Astrocyte (in vitro differentiated cells and primary cell): ENCODE data around the gene APOBEC3G. TPM values are rescaled to one million over a fixed set of nuclear protein-coding genes. Genes with fewer than 3 reads are reported as not detected.
A peak's percentile ranks its signal among the peaks of the same experiment; 100 is the strongest.

Experiments
- DNase-seq: peaks from one replicate; pipeline ENCODE4 v3.0.0-alpha.2; 2010; ENCODE audit warnings: low read depth
- FAIRE-seq: peaks from 2 replicates; lab custom pipeline; 2011; peaks lifted over from hg19 to GRCh38; lab: Jason Lieb, UNC
- H2AFZ ChIP-seq: 2 replicates; pipeline ENCODE4 v1.6.0; 2012; ENCODE audit warnings: low read depth, low read length, inconsistent platforms
- H3K27ac ChIP-seq: 2 replicates; pipeline ENCODE4 v1.5.1; 2011; ENCODE audit warnings: low read depth, low read length, inconsistent platforms
- H3K27me3 ChIP-seq: 2 replicates; pipeline ENCODE4 v1.6.0; 2011; ENCODE audit warnings: low read length, inconsistent platforms; ENCODE audit not compliant: insufficient read depth
- H3K36me3 ChIP-seq: 2 replicates; pipeline ENCODE4 v1.5.1; 2011; ENCODE audit warnings: low read length, inconsistent platforms; ENCODE audit not compliant: insufficient read depth
- H3K4me1 ChIP-seq: 2 replicates; pipeline ENCODE4 v1.5.1; 2011; ENCODE audit warnings: low read length, inconsistent platforms; ENCODE audit not compliant: insufficient read depth
- H3K4me2 ChIP-seq: 2 replicates; pipeline ENCODE4 v1.6.0; 2012; ENCODE audit warnings: low read length, inconsistent platforms
- H3K4me3 ChIP-seq: 2 replicates; pipeline ENCODE4 v1.5.1; 2011; ENCODE audit warnings: low read depth, mild to moderate bottlenecking, low read length, inconsistent platforms; ENCODE audit not compliant: insufficient read depth
- H3K79me2 ChIP-seq: 2 replicates; pipeline ENCODE4 v1.6.0; 2012; ENCODE audit warnings: mild to moderate bottlenecking, low read length, inconsistent platforms; ENCODE audit not compliant: insufficient read depth
- H3K9ac ChIP-seq: 2 replicates; pipeline ENCODE4 v1.6.0; 2012; ENCODE audit warnings: mild to moderate bottlenecking, low read length, inconsistent platforms
- H3K9me3 ChIP-seq: 2 replicates; pipeline ENCODE4 v1.5.1; 2012; ENCODE audit warnings: low read depth, mild to moderate bottlenecking, low read length, inconsistent platforms; ENCODE audit not compliant: insufficient read depth
- H4K20me1 ChIP-seq: 2 replicates; pipeline ENCODE4 v1.6.0; 2012; ENCODE audit warnings: low read length, inconsistent platforms; ENCODE audit not compliant: insufficient read depth
- H3K27ac Mint-ChIP-seq: one replicate; pipeline ENCODE4 v1.8.0; 2021; ENCODE audit warnings: mild to moderate bottlenecking, mixed read lengths; ENCODE audit not compliant: unreplicated experiment
- H3K27me3 Mint-ChIP-seq: one replicate; pipeline ENCODE4 v1.8.0; 2021; ENCODE audit warnings: low read depth, mixed read lengths; ENCODE audit not compliant: unreplicated experiment
- H3K36me3 Mint-ChIP-seq: one replicate; pipeline ENCODE4 v1.8.0; 2021; ENCODE audit warnings: low read depth, mixed read lengths; ENCODE audit not compliant: unreplicated experiment
- H3K4me1 Mint-ChIP-seq: one replicate; pipeline ENCODE4 v1.8.0; 2021; ENCODE audit warnings: low read depth, mixed read lengths; ENCODE audit not compliant: unreplicated experiment
- H3K4me3 Mint-ChIP-seq: one replicate; pipeline ENCODE4 v1.8.0; 2021; ENCODE audit warnings: mild to moderate bottlenecking, moderate library complexity, mixed read lengths; ENCODE audit not compliant: unreplicated experiment
- H3K9me3 Mint-ChIP-seq: one replicate; pipeline ENCODE4 v1.8.0; 2021; ENCODE audit warnings: mild to moderate bottlenecking, mixed read lengths; ENCODE audit not compliant: unreplicated experiment
- EZH2 ChIP-seq: IDR thresholded peaks from 2 replicates; pipeline ENCODE4 v1.6.1; 2012; ENCODE audit warnings: mild to moderate bottlenecking, low read length, inconsistent platforms; ENCODE audit not compliant: insufficient read depth
- total RNA-seq: library from RNA; stranded (reverse); gene quantifications from 2 replicates; pipeline ENCODE4 v1.2.1, GENCODE V29; 2021
- TF ChIP-seq, protein P1 (sequence below): IDR thresholded peaks from 2 replicates; pipeline ENCODE4 v1.5.1; 2011; ENCODE audit warnings: low read depth, mild to moderate bottlenecking, inconsistent platforms, low read length, moderate library complexity; ENCODE audit not compliant: insufficient read depth

The APOBEC3G gene
- total RNA-seq, 1 donor from 2014 or later = 2.4 TPM

DNA sequence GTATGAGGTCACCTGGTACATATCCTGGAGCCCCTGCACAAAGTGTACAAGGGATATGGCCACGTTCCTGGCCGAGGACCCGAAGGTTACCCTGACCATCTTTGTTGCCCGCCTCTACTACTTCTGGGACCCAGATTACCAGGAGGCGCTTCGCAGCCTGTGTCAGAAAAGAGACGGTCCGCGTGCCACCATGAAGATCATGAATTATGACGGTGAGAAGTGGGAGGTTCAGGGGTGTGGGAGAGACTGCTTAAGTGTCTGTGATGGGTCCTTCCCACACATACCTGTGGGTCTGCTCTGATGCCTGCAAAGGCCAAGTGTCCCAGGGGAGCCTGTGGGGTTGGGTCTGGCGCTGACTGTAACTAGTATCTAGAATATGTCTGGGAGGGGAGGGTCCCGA lies 3.9 kb downstream of the APOBEC3G start:
- H3K4me3 ChIP-seq = no peak overlapping the region
- FAIRE-seq (no peak), DNase-seq (no peak)
- Mint-ChIP-seq H3K36me3 (no peaks in the 10 kb centered on the region), H3K27ac (peak overlapping the region; percentile 38), H3K4me3 (no peak overlapping the region), H3K27me3 (peaks cover 28% of the 10 kb centered on the region), H3K4me1 (no peaks in the 10 kb centered on the region), H3K9me3 (no peaks in the 10 kb centered on the region)
- H3K4me1 ChIP-seq = no peaks in the 10 kb centered on the region
- H4K20me1 ChIP-seq = no peaks in the 10 kb centered on the region
- H3K36me3 ChIP-seq = no peaks in the 10 kb centered on the region
- H3K27ac ChIP-seq = no peak overlapping the region
- H3K9me3 ChIP-seq = no peaks in the 10 kb centered on the region
- H3K9ac ChIP-seq = no peak overlapping the region
- no peaks in the 10 kb centered on the region for H3K27me3 ChIP-seq
- H3K79me2 ChIP-seq = no peaks in the 10 kb centered on the region
- TF ChIP-seq, protein P1, sequence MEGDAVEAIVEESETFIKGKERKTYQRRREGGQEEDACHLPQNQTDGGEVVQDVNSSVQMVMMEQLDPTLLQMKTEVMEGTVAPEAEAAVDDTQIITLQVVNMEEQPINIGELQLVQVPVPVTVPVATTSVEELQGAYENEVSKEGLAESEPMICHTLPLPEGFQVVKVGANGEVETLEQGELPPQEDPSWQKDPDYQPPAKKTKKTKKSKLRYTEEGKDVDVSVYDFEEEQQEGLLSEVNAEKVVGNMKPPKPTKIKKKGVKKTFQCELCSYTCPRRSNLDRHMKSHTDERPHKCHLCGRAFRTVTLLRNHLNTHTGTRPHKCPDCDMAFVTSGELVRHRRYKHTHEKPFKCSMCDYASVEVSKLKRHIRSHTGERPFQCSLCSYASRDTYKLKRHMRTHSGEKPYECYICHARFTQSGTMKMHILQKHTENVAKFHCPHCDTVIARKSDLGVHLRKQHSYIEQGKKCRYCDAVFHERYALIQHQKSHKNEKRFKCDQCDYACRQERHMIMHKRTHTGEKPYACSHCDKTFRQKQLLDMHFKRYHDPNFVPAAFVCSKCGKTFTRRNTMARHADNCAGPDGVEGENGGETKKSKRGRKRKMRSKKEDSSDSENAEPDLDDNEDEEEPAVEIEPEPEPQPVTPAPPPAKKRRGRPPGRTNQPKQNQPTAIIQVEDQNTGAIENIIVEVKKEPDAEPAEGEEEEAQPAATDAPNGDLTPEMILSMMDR = no peak
- TF ChIP-seq EZH2 = no peak
- no peak overlapping the region for H3K4me2 ChIP-seq
- no peak overlapping the region for H2AFZ ChIP-seq

DNA sequence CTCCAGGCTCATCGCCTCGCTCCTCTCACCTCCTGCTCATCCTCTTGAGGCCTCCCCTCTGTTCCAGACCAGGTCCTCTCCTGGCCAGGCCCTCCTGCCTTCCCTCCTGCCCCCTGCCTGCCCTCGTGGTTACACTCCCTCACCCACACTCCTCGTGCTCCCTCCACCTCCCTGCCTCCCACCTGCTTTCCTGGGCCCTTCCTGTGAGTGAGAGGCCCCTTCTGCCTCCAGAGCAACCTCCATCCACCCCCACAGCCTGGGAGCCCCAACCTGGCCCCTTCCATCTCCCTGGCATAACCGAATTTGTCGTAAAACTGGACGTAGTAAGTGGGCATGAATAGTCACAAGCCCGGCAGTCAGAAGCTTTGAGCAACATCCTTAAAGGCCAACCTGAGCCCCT lies 4.5 kb downstream of the APOBEC3G start:
- Histone ChIP-seq H3K9me3 (no peaks in the 10 kb centered on the region), H3K27ac (no peak overlapping the region), H3K27me3 (no peaks in the 10 kb centered on the region), H4K20me1 (no peaks in the 10 kb centered on the region), H2AFZ (no peak overlapping the region), H3K4me3 (no peak overlapping the region), H3K79me2 (no peaks in the 10 kb centered on the region), H3K36me3 (no peaks in the 10 kb centered on the region), H3K9ac (no peak overlapping the region), H3K4me2 (no peak overlapping the region), H3K4me1 (no peaks in the 10 kb centered on the region)
- no peak overlapping the region for H3K27ac Mint-ChIP-seq
- H3K4me3 Mint-ChIP-seq = no peak overlapping the region
- FAIRE-seq (no peak), DNase-seq (no peak)
- H3K27me3 Mint-ChIP-seq = peaks cover 27% of the 10 kb centered on the region
- H3K9me3 Mint-ChIP-seq = no peaks in the 10 kb centered on the region
- H3K4me1 Mint-ChIP-seq = no peaks in the 10 kb centered on the region
- H3K36me3 Mint-ChIP-seq = no peaks in the 10 kb centered on the region
- TF ChIP-seq, protein P1 = no peak
- no peak for TF ChIP-seq EZH2

DNA sequence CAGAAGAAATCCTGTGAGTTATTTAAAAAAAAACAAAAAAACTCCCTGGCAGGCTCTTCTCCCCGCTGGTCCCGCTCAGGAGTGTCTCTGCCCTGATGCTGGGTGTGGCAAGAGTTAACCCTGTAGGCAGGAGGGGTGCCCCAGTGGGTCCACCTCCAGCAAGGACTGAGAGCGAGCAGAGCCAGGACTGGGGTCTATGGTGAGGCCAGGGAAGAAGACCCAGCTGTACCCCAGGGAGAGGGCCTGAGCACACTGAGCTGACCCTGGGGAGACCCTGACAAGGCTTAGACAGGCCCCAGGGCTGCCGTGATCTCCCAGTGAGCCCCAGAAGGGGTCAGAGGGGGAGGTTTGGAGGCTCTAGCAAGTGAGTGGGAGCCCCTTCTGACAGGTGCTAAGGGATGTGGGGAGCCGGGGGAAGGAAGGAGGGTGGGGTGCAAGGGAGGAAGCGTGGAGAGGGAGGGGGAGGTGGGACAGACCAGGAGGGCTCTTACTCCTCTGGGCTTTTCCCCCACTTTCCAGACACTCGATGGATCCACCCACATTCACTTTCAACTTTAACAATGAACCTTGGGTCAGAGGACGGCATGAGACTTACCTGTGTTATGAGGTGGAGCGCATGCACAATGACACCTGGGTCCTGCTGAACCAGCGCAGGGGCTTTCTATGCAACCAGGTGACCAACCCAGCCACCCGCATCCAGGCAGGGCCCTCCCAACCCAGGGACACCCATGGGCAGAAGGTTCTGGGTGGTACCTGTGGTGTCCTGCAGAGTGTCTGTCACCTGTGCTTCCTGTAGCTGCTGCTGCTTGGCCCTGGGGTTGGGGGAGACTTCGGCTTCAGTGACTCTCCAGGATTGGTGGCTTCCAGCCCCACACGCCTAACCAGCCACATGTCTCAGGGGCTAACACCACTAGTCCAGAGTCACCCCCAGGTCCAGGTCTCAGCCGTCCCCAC lies 6.4 kb downstream of the APOBEC3G start:
- Histone ChIP-seq H3K27me3 (no peaks in the 10 kb centered on the region), H3K9ac (no peak overlapping the region), H3K9me3 (no peaks in the 10 kb centered on the region), H3K4me3 (no peak overlapping the region), H3K4me2 (no peak overlapping the region), H4K20me1 (no peaks in the 10 kb centered on the region), H3K27ac (no peak overlapping the region), H2AFZ (no peak overlapping the region), H3K79me2 (no peaks in the 10 kb centered on the region), H3K4me1 (no peaks in the 10 kb centered on the region), H3K36me3 (no peaks in the 10 kb centered on the region)
- Mint-ChIP-seq H3K27me3 (peaks cover 28% of the 10 kb centered on the region), H3K9me3 (no peaks in the 10 kb centered on the region), H3K4me3 (no peak overlapping the region), H3K27ac (no peak overlapping the region), H3K4me1 (peaks cover 2% of the 10 kb centered on the region), H3K36me3 (no peaks in the 10 kb centered on the region)
- no peak for FAIRE-seq
- DNase-seq = no peak
- TF ChIP-seq, protein P1 = no peak
- TF ChIP-seq EZH2 = no peak
